GM19452 (cell line): Measurements from ENCODE around the gene GREB1.

Experiments used
- ATAC-seq: cut with Tn5 transposase; IDR thresholded peaks from one replicate; pipeline ENCODE4 v1.9.1; 2021; ENCODE audit not compliant: unreplicated experiment

The GREB1 gene

DNA sequence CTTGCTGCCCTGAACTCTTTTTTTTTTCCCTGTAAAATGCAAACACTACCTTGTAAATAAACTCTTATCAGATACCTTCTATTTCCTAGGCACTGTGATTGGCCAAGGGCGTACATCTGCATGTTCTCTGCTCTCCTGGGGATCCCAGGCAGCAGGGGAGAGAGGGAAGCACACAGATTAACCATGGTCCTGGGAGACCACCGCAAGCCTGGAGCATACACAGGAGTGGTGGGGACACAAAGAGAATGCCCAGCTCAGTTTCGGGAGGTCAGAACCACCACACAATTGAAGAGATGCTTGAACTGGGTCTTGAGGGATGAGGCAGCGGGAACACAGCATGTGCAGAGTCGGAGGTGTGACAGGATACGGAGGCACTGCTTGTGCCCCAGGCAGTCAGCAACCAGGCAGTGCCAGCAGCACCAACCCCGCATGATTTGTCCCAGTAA, 2.1 kb downstream of the GREB1 start:
- ATAC-seq, result no peak

DNA sequence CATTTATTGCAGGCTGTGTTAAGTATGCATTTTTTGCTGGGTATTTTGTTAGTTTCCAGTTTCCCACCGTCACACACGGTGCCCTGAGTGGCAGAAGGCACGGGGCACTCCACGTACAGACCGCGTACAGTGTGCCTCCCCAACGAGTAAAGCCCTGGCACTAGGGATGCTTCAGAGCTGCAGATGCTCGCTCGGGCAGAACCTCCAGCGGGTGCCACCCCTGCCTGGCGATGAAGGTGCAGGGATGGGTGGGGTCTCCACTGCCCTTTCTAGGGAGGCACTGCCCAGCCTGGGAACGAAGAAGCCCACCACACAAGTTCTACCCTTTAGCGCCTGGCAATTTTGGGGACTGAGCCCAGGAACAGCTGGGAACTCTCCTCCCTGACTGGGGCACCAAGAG, 4.1 kb downstream of the GREB1 start:
- ATAC-seq, result no peak

DNA sequence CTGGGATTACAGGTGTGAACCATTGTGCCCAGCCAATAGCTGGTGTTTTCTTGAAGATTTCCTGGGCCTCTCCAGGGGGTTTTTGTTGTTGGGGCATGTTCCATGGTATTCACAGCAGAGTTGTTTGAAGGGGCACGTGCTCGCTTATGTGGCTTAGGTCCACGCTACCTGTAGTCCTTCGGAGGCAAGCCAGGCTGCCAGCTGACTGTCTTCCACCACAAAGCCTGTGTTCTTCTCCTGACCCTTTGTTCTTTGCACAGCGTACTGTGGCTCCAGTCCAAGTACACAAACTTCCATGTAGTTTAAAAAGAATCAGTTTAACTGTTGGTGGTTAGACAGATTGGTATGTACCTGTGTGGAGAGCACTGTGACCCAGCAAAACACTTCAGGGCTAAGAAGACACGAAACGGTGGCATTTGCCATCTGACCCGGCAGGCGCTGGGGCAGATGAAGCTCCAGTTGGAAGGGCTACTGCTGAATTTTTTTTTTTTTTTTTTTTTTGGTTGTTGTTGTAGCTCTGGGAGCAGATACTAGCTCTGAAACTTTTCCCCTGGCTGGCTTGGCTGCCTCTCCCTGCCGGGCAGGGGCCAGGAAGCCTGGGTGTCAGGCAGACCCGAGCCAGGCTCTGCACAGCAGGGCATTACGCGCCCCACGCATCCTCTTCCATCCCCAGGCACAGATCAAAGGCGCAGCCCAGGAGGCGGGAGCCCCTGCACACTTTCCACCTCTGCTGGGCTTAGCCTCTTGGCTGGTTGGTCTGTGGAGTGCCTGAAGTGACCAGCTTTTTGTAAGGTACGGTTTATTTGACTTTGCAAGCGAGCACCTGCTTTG, 5.7 kb downstream of the GREB1 start:
- ATAC-seq, result no peak

DNA sequence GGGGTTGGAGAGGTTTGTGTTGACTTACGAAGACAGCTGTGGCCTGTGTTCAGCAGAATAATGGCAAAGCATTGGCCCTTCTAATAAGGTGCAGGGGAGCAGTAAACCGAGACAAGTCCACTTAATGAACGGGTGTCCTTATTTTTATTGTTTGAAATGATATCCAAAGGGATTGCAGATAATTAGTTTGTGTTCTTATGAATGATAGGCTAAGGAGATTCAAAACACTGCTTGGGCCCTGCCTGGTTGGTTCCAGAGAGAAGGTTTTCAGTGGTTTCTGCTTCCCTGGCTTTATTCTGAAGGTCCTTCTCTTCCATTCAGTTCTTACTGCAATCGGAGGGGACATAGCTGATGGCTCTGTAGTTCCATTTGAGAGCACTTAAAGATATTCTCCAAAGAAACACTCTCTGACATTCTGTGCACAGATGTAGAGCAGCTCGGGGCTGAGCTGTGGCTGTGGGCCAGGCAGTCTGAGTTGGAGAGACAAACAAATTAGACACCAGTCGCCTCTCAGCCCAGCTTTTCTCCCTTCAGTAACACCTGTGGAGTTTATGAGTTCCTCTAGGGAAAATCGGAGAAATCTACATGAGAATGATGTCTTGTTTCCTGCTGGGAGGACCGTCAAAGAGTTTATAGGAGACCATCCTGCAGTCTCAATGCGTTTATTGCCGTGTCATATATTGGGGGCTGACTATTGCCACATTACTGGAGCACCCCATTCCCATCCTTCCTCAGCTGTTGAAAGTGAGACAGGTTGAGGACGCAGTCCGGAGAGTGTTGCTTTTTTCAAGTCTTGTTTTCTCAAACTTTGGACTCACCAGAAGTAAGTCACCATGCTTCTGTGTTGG, 6.5 kb downstream of the GREB1 start:
- no peak for ATAC-seq

DNA sequence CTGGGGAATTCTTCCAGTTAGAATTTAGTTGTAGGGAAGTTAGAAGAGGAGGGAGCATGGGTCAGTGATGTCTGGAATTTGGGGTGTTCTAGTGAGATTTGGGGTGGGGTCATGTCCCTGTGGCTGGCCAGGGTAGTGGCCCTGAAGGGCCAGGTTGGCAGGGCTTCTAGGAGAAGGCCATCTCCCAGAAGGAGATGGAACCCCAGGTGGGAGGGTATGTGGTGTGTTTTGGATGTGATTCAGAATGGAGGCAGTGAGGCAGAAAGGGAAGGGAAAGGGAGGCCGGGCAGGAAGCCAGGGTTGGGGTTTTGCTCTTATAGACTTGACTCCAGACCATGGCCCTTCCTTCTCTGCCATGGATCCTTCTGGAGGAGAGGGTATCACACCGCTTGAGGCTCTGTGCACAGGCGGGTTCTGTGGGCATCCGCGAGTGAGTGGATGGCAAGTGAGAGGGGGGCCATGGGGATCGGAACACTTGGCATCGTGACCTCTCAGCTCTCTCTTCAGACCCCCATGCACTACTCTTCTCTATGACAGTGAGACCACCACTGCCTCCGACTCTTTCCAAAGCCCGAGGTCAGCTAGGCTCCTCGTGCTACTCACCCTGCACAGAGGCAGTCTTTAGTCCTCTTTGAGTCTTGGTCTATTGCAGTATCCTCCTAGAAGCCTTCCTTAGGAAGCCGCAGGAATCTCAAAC, 7.3 kb downstream of the GREB1 start:
- no peak for ATAC-seq

DNA sequence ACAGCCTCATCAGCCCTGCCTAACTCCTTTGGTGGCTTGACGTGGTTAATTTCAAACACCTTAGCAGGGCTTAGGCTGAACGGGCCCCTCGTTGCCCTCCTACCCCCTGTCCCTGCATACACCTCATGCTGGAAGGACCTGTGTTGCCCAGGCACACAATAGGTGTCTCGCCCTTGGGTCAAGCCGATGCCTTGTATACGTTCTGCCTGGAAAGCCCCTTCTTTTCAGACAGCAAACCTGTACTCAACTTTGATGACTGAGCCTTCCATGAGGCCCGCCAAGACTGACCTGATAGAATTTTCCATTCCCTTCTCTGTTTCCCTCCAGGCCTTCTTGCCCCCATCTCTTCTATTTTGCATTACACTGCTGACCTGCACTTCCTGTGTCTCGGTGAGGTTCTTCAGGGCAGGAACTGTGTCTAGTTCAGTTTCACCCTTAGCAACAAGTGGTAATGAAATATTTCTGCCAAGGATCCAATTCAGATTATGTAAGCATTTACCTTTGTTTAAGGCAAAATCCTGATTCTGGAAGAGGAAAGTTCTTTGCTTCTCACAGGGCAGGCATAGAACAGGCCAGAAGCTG, 7.9 kb downstream of the GREB1 start:
- ATAC-seq, result no peak

DNA sequence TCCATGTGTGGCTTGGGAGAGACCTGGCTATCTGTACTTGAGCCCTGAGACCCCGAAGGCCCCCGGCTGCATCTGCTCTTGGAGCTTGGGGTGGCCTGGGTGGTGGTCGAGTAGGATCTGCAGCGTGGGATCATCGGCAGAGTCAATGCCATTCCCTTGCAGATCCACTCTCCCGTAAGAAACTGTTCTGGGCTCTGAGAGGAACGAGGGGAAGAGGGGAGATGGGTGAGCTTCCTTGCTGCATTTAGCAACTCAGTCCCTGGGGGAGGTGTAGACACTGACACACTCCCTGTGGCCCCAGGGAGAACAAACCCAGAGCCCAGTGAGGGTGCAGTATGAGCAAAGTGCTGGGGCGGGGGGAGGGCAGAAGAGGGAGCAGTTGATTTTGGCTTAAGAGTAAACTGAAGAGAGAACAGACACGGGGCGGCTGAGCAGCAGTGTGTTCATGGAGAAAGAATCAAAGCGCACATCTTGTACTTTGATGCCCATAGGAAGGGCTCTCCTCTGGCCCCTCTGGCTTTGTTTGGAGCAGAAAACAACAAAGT, 8.5 kb downstream of the GREB1 start:
- ATAC-seq, result no peak

DNA sequence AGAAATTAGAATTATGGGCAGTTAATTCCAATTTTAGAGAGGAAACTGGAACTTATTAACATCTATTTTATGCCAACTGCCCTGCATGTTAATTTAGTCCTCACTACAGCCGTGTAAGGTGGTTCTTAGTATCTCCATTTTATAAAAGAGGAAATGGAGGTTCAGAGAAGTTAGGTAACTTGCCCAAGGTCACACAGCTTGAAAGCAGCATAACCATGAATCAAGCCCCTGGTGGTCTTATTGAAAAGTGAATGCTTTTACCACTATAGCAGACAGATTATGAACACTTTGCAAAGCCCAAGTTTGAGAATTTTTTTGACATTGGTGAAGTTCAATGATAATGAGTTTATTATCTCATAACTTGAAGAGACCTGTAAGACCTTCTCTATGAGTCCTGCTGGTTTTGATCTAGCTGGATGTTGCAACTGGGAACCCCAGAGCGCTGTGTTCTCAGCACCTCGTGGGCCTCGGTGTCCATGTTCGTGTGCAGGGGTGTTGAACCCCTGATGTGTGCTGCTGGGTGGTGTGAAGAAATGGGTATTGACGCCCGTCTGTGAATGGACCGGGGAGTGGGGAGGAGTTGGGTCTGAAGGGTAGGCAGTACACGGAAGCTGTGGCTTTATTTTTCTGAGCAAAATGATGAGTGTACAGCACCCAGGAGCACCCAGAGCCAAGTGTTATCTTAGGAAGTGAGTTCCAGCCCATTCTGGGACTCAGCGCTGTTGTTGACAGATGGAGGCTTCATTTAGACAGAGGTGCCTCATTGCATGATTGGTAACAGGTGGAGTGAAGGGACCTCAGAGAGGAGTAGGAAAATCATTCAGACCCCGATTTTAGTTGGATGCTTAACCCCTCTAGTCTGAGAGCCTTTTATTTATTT, 9.7 kb downstream of the GREB1 start:
- no peak for ATAC-seq

DNA sequence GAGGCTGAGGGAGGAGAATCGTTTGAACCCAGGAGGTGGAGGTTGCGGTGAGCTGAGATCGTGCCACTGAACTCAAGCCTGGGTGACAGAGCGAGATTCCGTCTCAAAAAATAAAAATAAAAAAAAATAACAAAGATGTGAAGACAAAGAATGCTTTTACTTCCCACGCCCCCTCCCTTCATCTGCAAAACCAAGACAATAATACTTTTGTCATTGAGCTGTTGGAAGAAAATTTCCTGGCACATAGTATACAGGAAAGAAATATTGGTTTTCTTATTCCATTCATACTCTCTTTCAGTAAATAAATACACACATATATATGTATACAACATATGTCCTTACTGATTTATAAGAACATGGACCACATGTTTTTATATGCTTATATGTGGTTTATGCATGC, 12.2 kb downstream of the GREB1 start:
- no peak for ATAC-seq

DNA sequence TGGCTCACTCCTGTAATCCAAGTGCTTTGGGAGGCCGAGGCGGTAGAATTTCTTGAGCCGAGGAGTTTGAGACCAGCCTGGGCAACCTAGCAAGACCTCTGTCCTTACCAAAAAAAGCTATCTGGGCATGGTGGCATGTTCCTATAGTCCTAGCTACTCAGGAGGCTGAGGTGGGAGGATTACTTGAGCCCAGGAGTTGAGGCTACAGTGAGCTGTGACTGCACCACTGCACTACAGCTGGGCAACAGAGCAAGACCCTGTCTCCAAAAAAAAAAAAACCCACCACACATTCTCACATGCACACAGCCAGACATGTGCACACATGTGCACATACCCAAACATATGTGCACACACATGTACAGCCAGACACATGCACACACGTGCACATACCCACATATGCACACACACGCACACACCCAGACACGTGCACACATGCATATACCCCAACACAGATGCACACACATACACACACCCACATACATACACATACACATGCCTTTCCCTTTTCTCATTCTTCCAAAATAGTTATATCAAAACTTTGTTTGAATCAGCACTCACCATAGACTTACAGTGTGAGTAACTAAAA, 14.2 kb downstream of the GREB1 start:
- ATAC-seq, result no peak

DNA sequence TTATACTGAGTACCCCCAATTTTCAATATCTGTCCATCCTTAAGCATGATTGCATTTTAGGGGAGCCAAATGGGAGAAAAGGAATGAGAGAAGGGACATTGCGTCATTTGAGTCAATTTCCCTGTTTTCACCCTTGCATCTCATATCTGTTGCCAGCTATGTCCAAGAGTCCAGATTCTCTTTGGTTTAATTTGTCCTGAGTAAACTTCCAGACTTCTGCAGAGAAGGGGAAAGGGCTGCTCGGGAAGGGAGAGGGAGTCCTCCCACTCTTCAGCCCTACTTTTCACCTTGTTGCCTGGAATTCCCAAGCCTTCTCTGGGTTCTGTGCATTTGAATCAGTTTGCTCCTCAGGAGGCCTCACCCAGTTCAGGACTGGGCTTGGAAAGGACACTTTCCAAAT, 16.5 kb downstream of the GREB1 start:
- ATAC-seq, result no peak

DNA sequence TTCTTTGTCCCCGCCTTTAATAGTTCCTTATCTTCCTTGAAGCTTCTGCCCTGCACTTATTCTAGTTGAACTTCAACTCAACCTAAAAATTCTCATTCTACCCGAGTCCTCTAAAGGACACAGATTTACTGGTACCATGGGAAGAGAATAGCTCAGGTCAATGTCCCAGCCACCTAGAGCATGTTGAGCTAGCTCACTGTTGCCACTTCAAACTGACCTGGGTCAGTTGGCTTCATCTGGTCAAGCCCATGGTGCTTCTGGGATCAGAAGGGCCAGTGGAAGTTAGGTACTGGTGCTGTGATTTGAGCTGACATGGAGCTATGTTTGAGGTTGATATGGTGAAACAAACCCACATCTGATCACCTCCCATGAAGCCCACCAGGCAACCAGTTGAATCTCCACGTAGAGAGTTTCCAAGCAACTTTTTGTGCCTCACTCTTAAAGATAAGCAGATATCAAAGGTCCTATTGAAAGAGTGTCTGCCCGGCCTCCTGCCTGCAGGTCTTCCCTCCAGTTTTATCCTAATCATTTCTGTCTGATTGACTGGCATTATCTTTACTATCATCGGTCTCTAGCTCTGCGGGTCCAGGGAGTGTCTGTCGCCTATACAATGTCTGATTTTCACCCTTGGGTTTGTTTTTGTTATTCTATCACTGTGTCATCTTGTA, 17.2 kb downstream of the GREB1 start:
- no peak for ATAC-seq

DNA sequence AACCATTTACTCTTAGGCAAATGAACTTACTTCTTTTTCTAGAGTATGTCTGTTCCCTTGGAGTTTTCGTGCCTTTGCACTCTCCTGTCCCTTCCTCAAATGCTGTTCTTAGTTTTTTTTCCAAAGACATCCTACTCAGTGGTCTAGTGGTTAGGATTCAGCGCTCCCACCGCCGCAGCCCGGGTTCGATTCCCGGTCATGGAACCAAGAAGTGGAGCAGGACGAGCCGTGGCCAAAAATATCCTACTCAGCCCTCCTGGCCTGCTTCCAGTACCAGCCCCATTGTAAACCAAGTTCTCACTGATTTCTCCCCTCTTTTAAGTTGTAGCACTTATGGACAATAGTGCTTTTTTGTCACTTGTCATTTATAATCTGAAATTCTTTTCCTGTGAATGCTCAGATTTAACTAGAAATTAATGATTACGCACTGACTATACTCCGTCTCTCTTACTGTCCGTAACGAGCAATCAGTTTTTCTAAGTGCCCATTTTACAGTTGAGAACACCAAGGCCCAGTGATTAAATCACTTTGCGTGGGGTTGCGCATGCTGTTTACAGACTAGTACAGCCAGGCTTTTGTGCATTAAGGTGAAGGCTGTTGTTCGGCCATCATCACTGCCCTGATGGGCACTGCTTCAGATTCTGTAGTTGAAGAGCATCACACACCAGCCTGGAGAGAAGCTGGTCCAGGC, 17.9 kb downstream of the GREB1 start:
- no peak for ATAC-seq

DNA sequence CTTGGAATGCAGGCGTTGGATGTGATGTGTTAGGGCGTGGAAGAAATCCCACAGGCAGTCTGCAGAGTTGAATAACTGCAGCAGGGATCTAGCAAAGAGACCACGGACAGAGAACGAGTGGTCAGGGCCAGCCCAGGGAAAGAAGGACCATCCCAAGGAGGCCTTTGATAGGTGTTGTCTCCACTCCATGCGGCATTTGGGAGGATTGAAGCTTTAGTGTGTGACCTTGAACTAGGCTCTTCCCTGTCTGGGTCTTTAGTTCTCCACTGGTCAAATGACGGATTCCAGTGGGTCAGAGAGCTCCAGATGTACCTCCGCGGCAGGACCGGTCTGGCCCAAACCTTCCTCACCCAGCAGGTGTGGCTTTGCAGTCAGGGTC, 18.4 kb downstream of the GREB1 start:
- no peak for ATAC-seq

DNA sequence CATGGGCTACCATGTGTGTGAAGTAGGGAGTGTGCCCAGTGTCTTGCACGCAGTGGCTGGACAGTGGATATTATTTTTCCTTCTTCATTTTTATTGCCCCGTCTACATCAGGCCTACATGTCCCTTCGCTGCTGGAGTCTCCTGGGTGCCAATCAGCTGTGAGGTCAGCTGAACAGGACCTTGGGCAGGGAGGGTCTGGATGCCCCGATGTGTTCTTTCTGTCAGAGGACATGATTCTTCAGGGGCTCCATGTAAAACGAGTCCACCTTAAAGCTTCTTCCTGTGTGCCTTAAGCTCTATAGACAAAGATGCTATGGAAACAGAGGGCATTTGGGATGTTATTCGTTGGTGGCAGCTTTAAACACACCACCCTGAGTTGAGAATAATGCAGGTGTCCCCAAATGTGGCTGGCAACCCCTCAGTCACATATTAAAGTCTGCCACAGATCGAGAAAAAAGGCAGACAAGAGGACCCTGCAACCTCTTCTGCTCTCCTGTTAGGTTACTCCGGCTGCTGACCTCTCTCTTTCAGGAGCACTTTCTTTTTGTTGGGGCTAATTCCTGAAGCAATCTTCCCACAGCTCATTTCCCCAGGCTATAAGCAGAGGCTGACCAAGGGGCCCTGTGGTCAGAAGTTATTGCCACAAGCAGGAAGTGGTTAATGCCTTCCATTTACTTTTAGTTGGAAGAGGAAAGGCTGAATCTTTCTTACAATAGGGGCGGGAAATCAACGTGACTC, 20.0 kb downstream of the GREB1 start:
- ATAC-seq, result peak; percentile 16

DNA sequence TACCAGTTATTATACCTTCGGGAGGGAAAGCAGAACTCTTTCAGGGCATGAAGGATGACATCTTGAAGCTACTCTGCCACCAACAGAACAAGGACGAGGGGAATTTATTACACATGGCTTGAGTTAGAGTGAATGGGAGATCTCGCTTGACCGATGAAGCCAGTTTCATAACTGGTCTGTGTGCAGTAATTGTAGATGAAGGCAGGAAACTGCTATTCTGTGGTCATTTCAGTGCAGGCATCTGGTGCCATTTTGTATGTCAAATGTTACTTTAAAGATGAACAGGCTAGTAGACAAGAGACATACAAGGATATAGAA, 20.5 kb downstream of the GREB1 start:
- ATAC-seq, result peak; percentile 64

DNA sequence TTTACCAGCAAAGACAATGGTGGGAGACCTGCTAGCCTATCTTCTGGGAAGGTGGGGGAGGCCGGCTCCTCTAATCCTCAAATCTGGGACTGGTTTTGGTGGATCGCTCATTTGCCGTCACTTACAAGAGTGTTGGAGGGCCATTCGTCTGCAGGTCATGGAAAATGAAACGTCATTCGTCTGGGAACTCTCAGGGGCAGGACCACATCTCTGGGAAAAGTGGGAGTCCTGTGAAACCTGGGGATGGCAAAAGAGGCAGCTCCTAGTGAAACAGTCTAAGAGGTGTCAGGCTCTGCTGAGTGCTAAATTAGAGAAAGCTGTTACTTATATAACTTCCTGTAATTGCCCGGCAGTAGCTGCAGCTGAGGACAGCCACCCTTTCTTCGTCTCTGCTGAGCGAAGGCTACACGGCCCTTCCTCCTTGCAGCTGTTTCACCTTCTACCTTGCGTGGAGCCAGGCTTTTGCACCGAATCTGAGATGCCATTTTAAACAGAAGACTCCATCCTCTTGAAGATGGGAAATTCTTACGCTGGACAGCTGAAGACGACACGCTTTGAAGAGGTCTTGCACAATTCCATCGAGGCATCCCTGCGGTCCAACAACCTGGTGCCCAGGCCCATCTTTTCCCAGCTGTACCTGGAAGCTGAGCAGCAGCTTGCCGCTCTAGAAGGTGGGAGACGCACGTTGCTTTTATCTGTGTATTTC, 22.4 kb downstream of the GREB1 start:
- ATAC-seq, result no peak
